ENCODE measurements around the gene DNAJA2.
A peak's percentile ranks its signal among the peaks of the same experiment; 100 is the strongest.

DNAJA2 gene

DNA sequence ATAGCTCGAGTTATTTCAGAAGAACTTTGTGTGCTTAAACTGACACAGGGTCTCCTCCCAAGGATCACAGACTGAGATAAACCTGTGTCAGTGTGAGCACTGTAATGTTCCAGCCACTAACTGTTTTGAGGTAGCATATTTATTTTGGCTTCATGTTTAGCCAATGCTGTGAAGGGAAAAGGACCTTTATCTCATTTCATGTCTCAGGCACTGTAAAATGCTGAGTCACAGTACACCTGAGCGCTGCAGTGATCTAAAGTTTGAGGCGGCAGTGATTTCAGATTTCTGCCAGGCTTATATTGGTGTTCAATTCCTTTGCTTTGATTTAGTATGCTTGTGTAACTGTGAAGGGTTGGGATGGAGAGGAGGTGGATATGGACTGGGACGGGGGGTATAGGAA is 3.1 kb upstream of the DNAJA2 start:
- TF ChIP-seq, protein P1, sequence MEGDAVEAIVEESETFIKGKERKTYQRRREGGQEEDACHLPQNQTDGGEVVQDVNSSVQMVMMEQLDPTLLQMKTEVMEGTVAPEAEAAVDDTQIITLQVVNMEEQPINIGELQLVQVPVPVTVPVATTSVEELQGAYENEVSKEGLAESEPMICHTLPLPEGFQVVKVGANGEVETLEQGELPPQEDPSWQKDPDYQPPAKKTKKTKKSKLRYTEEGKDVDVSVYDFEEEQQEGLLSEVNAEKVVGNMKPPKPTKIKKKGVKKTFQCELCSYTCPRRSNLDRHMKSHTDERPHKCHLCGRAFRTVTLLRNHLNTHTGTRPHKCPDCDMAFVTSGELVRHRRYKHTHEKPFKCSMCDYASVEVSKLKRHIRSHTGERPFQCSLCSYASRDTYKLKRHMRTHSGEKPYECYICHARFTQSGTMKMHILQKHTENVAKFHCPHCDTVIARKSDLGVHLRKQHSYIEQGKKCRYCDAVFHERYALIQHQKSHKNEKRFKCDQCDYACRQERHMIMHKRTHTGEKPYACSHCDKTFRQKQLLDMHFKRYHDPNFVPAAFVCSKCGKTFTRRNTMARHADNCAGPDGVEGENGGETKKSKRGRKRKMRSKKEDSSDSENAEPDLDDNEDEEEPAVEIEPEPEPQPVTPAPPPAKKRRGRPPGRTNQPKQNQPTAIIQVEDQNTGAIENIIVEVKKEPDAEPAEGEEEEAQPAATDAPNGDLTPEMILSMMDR (IDR thresholded peaks at IDR 0.05; ENCODE audit: control insufficient read depth, insufficient read depth, low read depth, low read length, missing control alignments) = no peak
- no peak for DNase-seq (ENCODE audit: low read depth)
- H3K4me3 ChIP-seq (ENCODE audit: control insufficient read depth, low read depth, low read length) = no peak overlapping the region

DNA sequence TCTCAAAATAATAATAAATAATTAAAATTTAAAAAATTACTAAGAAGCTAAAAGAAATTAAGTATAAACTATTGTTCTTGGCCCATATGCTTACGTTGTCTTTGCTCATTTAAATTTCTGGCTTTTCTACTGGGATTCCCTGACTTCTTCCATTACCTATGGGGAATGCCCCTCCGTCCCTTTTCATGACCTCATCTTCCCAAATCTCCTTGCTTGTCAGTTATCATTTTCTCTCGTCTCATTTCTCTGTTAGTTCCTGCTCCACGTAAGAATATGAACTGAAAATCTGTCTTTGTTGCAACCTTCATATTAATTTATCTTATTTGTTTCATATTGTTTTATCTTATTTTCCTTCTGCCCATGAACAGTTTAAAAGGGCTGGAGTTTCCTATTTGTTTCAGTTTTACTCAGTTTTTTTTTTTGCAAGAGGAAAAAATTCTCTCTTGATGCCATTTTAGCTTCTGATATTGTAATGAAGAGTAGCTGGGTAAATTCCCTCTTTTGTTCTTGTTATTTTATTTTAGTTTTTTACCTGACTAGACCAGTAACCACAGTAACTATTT is 2.5 kb upstream of the DNAJA2 start:
- no peak overlapping the region for H3K4me3 ChIP-seq (ENCODE audit: control insufficient read depth, low read depth, low read length)
- TF ChIP-seq, protein P1 (IDR thresholded peaks at IDR 0.05; ENCODE audit: control insufficient read depth, insufficient read depth, low read depth, low read length, missing control alignments) = no peak
- DNase-seq (ENCODE audit: low read depth) = no peak

DNA sequence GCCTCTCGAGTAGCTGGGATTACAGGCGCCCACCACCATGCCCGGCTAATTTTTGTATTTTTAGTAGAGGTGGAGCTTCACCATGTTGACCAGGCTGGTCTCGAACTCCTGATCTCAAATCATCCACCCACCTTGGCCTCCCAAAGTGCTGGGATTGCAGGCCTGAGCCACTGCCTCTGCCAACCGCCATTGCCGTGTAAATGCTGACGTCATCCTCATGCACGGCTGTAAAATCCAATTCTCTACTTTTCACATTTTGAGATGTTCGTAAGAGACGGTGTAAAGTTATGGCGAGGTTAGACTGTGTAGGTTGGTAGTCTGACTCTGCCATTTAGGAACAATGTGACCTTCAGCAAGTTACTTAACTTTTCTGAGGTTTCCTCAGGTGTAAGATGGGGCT is 1.7 kb upstream of the DNAJA2 start:
- H3K4me3 ChIP-seq (ENCODE audit: control insufficient read depth, low read depth, low read length) = no peak overlapping the region
- no peak for DNase-seq (ENCODE audit: low read depth)
- TF ChIP-seq, protein P1 (IDR thresholded peaks at IDR 0.05; ENCODE audit: control insufficient read depth, insufficient read depth, low read depth, low read length, missing control alignments) = no peak

DNA sequence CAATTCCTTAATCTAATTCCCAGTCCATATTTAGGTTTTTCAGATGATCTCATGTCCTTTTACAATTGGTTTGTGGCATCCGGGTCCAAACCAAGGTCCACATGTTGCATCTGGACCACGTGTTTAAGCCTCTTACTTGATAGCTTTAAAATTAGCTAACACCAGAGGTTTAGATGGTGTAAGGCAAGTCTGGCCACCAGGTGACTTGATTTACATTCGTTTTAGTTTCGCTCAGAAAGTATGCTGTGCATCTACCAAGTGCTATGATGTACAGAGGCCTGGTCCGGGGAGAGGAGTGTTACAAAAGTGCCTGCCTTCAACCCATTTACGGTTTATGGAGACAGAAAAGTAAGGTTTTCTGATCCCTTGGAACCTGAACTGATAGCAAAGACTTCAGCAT is 878 bp upstream of the DNAJA2 start:
- no peak for DNase-seq (ENCODE audit: low read depth)
- H3K4me3 ChIP-seq (ENCODE audit: control insufficient read depth, low read depth, low read length) = no peak overlapping the region
- TF ChIP-seq, protein P1 (IDR thresholded peaks at IDR 0.05; ENCODE audit: control insufficient read depth, insufficient read depth, low read depth, low read length, missing control alignments) = no peak

DNA sequence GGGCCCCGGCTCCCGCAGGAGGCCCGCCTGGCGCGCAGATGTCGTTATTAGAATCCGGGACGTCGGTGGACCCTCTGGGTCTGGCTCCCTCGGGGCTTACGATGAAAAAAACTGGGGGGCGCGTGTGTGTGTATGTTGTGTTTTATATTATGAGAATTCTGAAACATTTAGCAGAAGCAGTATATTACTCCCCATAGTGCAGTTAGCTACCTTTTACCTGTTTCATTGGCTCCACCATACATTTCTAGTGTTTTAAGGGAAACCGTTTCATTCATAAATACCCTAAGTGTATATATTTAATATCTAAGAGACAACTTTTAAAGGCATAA is 486 bp upstream of the DNAJA2 start:
- no peak for DNase-seq (ENCODE audit: low read depth)
- TF ChIP-seq, protein P1 (IDR thresholded peaks at IDR 0.05; ENCODE audit: control insufficient read depth, insufficient read depth, low read depth, low read length, missing control alignments) = no peak
- H3K4me3 ChIP-seq (ENCODE audit: control insufficient read depth, low read depth, low read length) = peak overlapping the region; percentile 64

DNA sequence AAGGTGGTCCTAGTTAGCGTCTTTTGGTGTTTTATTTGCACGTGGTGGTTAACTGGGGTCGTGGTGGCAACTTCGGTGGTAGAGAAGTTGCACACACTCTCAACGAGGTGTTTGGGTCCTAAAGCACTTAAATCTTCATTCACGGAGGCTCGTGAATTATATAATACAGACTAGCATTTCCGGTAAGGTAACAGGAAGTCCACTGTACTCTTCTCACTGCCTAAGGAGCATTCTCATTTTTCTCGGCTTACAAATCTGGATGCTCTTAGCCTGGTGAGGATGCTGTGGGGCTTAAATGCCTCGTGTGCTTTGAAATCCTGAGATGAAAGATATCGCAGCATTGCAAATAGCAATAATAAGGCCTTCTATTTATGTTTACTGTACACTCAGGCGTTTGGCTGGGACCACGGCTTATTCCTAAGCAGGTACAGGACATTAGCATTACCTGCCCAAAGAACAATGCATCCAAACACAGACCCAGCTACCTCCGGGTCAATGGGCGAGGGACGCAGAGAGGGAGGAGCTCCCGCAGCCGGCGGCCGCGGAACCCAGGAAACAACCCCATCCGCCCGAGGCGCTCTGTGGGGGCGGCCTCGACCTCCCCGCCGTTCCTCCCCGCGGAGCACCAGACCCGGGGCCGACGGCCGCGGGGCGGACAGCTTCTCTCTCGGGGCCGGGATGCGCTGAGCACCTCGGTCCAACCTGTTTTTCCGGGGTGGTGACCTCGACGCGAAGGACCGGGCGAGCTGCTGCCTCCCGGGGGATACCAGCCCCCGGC is 856 bp downstream of the DNAJA2 start:
- TF ChIP-seq, protein P1 (IDR thresholded peaks at IDR 0.05; ENCODE audit: control insufficient read depth, insufficient read depth, low read depth, low read length, missing control alignments) = no peak
- no peak for DNase-seq (ENCODE audit: low read depth)

More for the DNA sequence above, 856 bp downstream of the DNAJA2 start:
- H3K4me3 ChIP-seq (ENCODE audit: control insufficient read depth, low read depth, low read length) = peak overlapping the region; percentile 64

Data from AG09309 (cell line).